ENCODE results near the gene NLK.

NLK gene

DNA sequence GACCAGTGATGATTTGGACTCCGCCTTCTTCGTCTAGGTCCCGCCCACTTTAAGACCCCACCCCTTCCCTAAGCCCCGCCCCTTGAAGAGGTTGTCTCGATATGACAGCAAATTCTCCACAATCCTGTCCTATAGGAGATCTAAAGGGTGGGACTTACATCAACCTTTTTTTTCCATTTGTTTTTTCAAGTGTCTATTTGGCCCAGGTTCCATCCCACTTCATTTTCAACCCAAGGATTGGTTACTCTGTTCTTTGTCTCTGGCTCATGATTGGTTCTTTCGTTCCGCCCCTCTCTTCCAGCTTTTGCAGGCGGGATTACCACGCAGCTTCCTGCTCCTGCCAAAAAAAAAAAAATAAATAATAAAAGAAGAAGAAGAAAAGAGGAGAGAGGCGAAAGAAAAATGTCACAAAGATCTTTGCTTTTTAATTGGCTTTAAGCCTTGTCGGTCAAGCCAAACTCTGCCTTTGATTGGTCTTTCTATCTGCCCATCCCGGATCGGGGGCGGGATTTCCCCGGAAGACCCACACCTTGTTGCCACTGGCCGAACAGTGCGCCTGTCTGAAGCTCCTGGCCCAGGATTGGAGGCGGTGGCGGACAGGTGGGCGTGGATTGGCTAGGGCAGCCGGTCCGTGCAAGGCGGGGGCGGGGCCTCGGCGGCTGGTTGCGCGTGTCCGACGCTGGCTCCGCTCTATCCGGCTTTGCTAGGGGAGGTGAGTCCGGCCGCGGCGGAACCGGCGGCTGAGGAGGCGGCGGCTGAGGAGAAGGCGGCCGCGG is 1.2 kb upstream of the NLK start:
- peak; percentile 100 for DNase-seq

DNA sequence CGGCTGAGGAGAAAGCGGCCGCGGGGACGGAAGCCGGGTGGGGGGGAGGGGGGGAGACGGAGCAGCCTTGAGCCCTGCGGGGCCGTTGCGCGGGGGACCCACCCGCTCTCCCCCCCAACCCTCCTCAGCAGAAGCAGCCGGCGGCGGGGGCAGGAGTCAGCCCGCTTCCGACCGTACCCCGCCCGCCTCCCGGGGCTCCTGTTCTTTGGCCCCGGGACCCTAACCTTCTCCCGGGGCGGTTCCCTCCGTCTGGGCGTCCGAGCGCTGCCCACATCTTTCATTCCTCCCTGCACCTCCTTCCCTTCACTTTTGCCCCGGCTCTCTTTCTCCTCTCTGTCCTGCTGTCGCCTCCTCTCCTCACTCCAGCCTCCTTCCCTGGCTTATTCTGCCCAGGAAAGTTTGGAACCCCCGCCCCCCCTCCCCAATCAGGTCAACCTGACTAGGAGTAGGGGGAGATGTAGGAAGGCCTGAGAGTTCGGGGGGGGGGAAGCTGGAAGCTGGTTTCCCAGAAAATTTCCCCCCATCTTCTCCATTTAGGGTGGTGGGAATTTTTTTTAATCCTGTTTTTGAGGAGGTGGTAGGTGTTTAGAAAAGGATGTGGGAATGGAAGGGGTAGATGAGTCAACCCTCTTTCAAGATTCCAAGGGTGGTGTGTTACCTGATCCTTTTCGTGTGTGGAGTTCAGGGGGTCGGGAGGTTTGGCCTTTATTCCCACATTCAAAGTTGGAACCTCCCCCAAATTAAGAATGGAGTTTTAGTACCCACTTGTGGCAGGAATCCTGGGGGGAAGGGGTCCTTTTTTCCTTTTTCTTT is 427 bp upstream of the NLK start:
- DNase-seq: no peak

DNA sequence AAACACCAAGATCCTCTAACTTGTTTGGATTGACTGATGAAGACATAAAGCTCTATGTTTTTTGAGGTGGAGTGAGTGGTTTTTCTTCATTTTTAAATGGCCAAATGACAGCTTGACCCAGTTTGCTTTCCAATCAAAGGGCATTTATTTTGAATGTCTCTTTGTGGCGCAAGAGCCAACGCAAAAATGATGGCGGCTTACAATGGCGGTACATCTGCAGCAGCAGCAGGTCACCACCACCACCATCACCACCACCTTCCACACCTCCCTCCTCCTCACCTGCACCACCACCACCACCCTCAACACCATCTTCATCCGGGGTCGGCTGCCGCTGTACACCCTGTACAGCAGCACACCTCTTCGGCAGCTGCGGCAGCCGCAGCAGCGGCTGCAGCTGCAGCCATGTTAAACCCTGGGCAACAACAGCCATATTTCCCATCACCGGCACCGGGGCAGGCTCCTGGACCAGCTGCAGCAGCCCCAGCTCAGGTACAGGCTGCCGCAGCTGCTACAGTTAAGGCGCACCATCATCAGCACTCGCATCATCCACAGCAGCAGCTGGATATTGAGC is 329 bp downstream of the NLK start:
- no peak for DNase-seq

GRCh38 chr17:28043296-28043695 is 819 bp downstream of the NLK start:
- DNase-seq: no peak

GRCh38 chr17:28043741-28044140 is 1.3 kb downstream of the NLK start:
- DNase-seq: no peak

DNA sequence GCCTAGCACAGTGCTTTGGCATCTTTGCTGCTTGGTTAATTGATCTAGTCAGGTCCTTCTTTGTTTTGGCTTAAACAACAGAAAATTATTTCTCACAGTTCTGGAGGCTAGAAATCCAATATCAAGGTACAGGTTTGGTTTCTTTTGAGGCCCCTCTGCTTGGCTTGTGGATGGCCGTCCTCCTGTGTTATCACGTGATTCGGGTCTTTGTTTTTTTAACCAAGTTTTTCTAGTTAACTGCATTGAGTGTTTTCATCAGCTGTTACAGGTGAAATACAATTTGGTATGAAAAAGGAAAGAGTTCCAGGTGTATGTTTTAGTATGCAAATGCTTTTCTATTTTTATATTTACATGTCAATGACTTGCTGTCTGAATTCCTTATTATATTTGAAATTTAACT is 2.8 kb downstream of the NLK start:
- DNase-seq: no peak

DNA sequence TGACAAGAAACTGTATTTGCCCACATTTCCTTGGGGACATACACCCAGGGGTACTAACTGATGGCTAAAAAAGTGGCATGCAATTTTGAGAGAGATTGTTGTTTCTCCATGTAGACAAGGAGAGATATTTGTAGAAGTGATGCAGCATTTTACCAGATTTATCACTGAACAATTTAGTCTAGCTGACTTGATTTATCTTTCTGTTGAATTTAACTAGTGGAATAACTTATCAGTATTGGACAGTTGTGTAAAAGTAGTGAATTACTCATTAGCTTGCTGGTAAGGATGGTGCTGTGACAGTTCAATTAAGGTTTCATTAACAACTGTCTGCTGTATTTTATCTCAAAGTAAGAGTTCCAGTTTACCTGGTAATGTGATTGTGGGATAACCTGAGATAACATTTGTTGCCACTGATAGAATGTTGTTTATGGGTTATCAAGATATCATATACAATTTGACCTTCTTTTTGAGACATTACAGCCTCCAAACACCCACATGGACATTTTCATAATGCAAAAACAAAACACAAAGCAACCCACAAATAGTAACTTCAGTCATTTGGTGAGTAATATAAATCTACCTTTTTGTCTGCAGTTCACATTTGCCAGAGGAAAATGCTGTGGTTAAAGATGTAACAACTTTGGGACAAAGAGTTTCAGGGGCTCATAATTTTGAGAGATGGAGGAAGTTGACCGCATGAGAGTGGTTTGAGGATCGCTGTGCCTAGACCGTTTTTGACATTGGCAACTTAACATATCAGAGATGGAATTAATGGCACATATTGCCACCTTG is 3.8 kb downstream of the NLK start:
- no peak for DNase-seq

- DNase-seq: no peak
These were observed 5.3 kb downstream of the NLK start for GRCh38 chr17:28047806-28048205.

DNA sequence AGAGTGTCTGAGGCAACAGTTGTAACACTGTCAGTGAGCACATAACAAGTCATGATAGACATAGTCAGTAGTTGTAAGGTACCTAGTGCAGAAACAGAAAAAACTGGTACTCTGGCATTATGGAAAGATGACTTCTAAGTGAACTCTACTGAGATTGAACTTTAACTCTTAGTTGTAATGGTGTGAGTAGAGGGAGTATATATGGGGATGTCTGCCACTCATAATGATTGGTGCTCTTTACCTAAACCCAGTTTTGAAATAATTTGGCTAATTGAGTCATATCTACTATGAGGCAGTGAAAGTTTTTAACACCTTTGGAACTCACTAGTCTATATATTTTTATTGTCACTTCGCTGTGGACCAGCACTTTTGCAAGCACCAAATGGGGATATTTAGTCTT is 6.6 kb downstream of the NLK start:
- DNase-seq: no peak

DNA sequence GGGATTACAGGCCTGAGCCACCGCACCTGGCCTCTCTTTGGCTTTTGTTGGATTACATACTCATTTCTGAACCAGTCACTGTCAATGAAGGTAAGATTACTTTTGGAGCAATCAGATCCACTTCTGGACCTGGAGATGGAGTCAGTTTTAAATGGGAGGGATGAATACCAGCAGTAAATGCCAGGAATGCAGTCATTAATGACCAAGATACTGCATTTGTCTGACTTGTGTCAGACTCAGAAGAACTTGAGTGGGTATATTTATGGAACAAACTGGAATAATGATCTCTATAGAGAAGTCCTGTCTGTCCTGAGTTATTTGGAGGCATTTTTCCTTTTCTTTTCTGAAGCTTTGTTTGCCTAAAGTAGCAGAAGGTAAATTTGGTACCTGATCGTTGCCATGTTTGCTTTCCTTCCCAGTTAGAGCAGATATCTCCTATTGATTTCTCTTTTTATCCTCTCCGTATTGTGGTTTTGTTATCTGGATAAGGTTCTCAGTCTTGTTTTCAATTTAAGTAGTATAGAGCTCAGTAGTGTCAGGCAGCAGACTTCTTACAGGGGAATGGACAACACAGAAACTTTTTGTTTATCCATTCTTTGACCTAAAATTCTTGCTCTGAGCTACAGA is 10.7 kb downstream of the NLK start:
- no peak for DNase-seq

DNA sequence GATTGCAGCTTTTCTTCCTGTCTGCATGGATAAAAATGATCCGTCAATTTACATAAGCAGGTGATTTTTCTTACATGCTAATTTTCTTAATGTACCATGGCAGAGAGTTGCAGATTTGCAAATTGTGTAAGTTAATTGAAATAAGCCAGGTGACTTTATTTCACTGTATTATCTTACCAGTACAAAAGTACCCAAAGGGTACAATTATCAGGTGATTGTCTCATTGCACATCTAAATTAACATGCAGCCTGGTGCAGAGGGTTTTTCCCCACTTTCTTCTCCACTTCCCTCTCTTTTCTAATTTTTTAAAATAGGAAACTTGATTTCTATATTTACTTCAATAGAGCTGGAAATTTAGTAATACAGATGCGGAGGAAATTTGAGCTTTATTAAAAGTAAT is 11.2 kb downstream of the NLK start:
- no peak for DNase-seq

- DNase-seq: no peak
These were observed 13.2 kb downstream of the NLK start for GRCh38 chr17:28055546-28056275.

- no peak for DNase-seq
These were observed 13.8 kb downstream of the NLK start for GRCh38 chr17:28056276-28056620.

DNA sequence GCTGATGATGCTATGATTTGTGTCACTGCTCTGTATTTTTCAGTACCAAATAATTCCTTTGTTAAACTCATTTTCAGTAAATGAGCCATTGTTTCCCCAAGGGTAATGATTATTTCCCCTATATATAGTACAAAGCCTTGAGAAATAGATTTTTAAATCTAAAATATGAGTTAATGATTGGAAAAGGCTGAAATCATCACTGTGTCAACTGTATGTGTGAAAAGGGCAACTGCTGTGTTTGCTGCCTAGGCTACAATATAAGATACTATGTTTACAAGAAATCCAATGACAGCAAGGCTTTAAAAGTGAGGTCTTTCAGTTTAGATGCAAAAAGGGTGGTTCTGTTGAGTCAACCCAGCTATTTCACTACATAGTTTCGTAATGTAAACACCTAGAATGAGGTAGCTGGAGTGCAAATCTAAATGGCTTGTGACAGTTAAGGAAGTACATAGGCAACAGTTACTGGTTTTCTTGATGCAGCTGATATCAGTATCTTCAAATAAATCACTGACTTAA is 15.3 kb downstream of the NLK start:
- no peak for DNase-seq

GRCh38 chr17:28059675-28060074 is 17.2 kb downstream of the NLK start:
- DNase-seq: no peak

DNA sequence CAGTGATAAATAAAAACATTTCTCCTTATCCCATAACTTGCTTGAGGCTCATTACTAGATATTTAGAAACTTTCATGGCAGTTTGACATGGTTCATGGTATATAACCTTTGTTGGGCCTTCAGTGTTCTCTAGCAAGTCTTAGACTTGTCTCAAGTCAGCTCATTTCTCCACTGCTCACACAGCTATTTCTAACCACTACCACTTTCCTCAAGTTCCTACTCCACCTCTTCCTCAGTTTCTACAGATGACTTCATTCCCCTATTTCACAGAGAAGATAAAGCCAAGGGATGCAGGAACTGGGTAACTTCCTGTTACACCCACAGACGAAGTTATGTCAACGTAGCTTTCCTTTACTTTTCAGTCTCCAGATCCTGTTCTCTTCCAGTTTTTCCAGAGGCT is 23.2 kb downstream of the NLK start:
- DNase-seq: no peak

GRCh38 chr17:28069061-28069460 is 26.6 kb downstream of the NLK start:
- DNase-seq: no peak

DNA sequence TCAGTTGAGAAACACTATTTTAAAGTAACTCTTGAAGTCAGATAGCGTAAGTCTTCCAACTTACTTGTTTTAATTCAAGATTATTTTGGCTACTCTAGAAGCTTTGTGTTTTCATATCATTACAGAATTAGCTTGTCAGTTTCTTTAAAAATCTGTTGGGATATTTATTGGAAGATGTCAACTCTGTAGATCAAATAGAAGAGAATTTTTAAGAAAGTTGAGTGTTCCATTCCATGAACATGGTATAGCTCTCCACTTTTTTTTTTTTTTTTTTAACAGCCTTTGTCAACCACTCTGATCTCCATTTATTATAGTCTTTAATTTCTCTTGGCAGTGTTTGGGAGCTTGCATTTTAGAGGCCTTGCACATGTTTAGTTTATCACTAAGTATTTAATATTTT is 28.7 kb downstream of the NLK start:
- no peak for DNase-seq

DNA sequence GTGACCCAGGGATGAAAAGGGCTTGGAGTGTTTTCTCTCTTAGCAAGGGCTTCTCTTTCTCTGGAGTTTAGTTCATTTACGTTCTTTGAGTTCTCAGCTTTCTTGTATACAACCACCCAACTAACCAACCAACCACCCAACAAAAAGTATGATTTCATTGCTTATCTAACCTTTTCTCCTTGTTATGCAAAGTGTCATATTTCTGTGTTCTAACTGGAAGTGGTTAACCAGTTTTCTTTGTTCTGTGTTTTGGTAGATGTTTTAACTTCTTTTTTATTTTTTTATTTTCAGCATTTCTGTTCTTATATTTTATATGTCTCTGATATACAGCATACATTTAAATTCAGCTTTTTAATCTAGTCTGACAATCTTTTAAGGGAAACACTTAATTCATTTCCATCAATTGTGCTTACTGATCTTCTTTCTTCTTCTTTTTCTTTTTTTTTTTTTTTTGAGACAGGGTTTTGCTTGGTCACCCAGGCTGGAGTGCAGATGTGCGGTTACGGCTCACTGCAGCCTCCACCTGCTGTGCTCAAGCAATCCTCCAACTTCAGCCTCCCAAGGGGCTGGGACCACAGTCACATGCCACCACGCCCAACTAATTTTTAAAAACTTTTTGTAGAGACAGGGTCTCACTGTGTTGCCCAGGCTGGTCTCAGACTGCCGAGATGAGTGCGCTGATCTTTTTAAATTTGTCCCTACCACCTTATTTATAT is 29.6 kb downstream of the NLK start:
- DNase-seq: no peak

DNA sequence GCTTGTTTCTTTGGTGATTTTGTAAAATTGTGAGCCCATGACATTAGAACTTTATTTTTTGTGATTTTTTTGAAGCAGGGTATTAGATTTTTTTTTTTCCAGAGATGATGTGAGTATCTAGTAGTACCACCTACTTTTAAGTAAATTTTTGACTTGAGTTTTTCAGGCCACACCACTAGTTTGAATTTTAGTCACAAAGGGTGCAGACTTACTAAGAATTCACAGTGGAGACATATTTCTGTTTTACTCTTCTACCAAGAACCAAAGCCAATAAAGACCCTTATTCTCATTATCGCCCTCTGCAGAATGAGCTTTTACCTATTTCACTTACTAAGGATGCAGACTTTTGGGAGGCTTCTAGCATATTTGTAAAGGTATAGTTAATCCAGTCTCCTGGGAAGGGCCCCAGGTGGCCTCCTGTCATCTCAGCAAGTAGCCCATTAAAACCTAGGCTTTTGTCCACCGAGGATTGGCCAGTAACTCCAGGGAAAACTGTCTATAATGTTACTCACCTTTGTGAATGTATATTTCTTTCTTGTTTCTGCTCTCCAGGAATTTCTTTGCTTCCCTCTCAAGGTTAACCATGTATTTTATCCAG is 30.6 kb downstream of the NLK start:
- no peak for DNase-seq

- no peak for DNase-seq
These were observed 31.5 kb downstream of the NLK start for GRCh38 chr17:28074010-28074409.
